ENCODE measurements around the gene HDLBP. TPM values are rescaled to one million over a fixed set of nuclear protein-coding genes. Genes with fewer than 3 reads are reported as not detected.

HDLBP gene
- total RNA-seq, 1 experiment from 2014 or later: 510 TPM

DNA sequence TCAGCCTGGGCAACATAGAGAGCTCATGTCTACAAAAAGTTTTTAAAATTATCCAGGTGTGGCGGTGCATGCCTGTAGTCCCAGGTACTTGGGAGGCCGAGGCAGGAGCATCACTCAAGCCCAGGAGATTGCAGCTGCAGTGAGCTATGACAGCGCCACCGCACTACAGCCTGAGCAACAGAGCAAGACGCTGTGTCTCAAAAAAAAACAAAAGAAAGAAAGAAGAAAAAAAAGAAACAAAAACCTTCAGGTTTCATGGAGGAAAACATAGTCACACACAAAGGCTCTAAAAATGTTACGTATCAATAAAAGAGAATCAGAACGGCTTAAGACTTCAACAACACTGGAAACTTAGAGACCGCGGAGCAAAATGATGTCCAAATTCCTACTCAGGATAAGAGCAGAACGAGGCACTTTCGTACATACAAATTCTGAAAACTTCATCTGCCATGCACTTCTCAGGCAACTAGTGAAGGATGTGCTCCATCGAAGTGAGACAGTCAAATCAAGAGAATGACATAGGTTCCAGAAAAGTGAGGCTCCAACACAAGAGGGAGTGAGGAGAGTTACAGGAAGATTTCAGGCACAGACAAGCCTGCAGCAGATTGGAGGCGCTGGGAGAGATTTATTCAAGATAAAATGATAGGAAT, 4.4 kb downstream of the HDLBP start:
- no peak for DNase-seq (ENCODE audit: low spot score)
- no peaks in the 10 kb centered on the region for H3K9me3 ChIP-seq (ENCODE audit: low read depth, low read length, poor library complexity, severe bottlenecking)
- no peak overlapping the region for H3K27ac ChIP-seq (ENCODE audit: low read depth, low read length, poor library complexity, severe bottlenecking)
- no peaks in the 10 kb centered on the region for H3K27me3 ChIP-seq (replicated peaks; ENCODE audit: insufficient read depth, low read depth, low read length, poor library complexity)
- BruUV-seq (replicated peaks): no TSS peak
- POLR2A ChIA-PET (ENCODE audit: low non-redundant PET): no interaction called here
- intact Hi-C loops (cut with micrococcal nuclease; ENCODE audit: unreplicated experiment): no loop called here
- TF ChIP-seq EZH2 (IDR thresholded peaks at IDR 0.05; ENCODE audit: borderline replicate concordance, low read depth, low read length, poor library complexity, severe bottlenecking): no peak
- no peak for TF ChIP-seq CTCF (conservative IDR thresholded peaks at IDR 0.05; ENCODE audit: low read depth, low read length)
- H3K36me3 ChIP-seq (ENCODE audit: insufficient read depth, low read length, poor library complexity, severe bottlenecking): no peaks in the 10 kb centered on the region
- CTCF ChIA-PET: no interaction called here
- H3K4me1 ChIP-seq (ENCODE audit: insufficient read depth, low read length, poor library complexity, severe bottlenecking): peaks cover 11% of the 10 kb centered on the region
- H3K4me3 ChIP-seq (ENCODE audit: low read depth, low read length, poor library complexity, severe bottlenecking): no peak overlapping the region

DNA sequence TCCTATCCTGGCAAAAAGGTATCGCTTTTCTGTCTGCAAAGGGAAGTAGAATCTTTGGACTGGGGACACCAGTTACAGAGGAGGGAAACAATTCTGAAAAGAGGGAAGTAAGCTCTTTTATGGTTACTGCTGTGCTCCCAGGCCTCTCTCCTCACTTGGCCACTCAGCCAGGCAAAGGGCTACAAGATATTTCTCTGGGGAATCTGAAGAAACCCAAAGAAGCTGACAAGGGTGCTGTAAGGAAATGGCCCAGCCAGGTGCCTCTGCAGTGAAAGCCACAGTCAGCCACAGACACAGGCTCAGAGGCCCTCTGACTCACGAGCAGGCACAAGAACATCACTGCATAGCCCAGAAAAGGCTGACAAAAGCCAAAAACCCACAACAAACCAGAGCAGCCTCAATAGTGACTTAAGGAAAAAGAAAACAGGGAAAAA, 5.8 kb downstream of the HDLBP start:
- peaks cover 11% of the 10 kb centered on the region for H3K4me1 ChIP-seq (ENCODE audit: insufficient read depth, low read length, poor library complexity, severe bottlenecking)
- no peak overlapping the region for H3K27ac ChIP-seq (ENCODE audit: low read depth, low read length, poor library complexity, severe bottlenecking)
- H3K36me3 ChIP-seq (ENCODE audit: insufficient read depth, low read length, poor library complexity, severe bottlenecking): no peaks in the 10 kb centered on the region
- no peak for DNase-seq (ENCODE audit: low spot score)
- H3K4me3 ChIP-seq (ENCODE audit: low read depth, low read length, poor library complexity, severe bottlenecking): no peak overlapping the region
- CTCF ChIA-PET: no interaction called here
- no peaks in the 10 kb centered on the region for H3K27me3 ChIP-seq (replicated peaks; ENCODE audit: insufficient read depth, low read depth, low read length, poor library complexity)
- intact Hi-C loops (cut with micrococcal nuclease; ENCODE audit: unreplicated experiment): no loop called here
- POLR2A ChIA-PET (ENCODE audit: low non-redundant PET): no interaction called here
- no peaks in the 10 kb centered on the region for H3K9me3 ChIP-seq (ENCODE audit: low read depth, low read length, poor library complexity, severe bottlenecking)
- BruUV-seq (replicated peaks): no TSS peak
- TF ChIP-seq CTCF (conservative IDR thresholded peaks at IDR 0.05; ENCODE audit: low read depth, low read length) (no peak), EZH2 (IDR thresholded peaks at IDR 0.05; ENCODE audit: borderline replicate concordance, low read depth, low read length, poor library complexity, severe bottlenecking) (no peak)

DNA sequence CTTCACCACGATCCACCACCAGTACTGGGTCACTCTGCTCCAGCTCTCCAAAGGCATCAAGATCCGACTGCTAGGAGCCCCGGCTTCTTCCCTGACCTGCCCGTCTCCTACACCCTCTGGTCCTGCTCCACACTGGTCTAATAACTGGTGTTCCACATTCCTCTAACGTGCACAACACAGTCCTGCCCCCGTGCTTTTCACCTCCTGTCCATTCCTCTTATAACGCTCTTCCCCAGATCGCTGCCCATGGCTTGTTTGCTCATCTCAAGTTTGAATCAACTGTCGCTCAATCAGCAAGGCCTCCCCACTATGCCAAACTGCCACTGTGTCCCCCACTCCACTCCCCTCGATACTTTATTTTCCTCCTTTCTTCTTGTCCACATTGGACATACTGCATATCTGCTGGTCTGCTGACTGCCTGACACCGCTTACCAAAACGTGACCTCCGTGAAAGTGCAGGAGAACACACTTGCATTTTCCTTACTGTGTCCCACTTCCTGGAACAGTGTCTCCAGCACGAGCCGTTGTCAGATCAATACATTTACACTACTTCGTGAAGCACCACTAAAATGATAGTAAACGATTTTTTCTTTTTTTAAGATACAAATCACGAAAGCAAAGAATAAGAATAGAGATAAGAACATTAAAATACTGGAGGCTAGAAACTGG, 6.5 kb downstream of the HDLBP start:
- POLR2A ChIA-PET (ENCODE audit: low non-redundant PET): no interaction called here
- CTCF ChIA-PET: no interaction called here
- Histone ChIP-seq H3K9me3 (ENCODE audit: low read depth, low read length, poor library complexity, severe bottlenecking) (no peaks in the 10 kb centered on the region), H3K27me3 (replicated peaks; ENCODE audit: insufficient read depth, low read depth, low read length, poor library complexity) (no peaks in the 10 kb centered on the region), H3K27ac (ENCODE audit: low read depth, low read length, poor library complexity, severe bottlenecking) (no peak overlapping the region), H3K4me1 (ENCODE audit: insufficient read depth, low read length, poor library complexity, severe bottlenecking) (peaks cover 9% of the 10 kb centered on the region), H3K36me3 (ENCODE audit: insufficient read depth, low read length, poor library complexity, severe bottlenecking) (no peaks in the 10 kb centered on the region), H3K4me3 (ENCODE audit: low read depth, low read length, poor library complexity, severe bottlenecking) (no peak overlapping the region)
- BruUV-seq (replicated peaks): no TSS peak
- intact Hi-C loops (cut with micrococcal nuclease; ENCODE audit: unreplicated experiment): no loop called here
- no peak for TF ChIP-seq CTCF (conservative IDR thresholded peaks at IDR 0.05; ENCODE audit: low read depth, low read length)
- no peak for TF ChIP-seq EZH2 (IDR thresholded peaks at IDR 0.05; ENCODE audit: borderline replicate concordance, low read depth, low read length, poor library complexity, severe bottlenecking)
- DNase-seq (ENCODE audit: low spot score): no peak
